Neural crest cell (in vitro differentiated cells): ENCODE data around the gene MYH9. TPM values are rescaled to one million over a fixed set of nuclear protein-coding genes. Genes with fewer than 3 reads are reported as not detected.

Experiments
- DNase-seq: peaks from one replicate; pipeline ENCODE4 v3.0.0; 2021; ENCODE audit warnings: low read depth, mixed read lengths, low spot score
- H3K27ac Mint-ChIP-seq: one replicate; pipeline ENCODE4 v1.8.0; 2021; ENCODE audit warnings: mild to moderate bottlenecking, mixed read lengths; ENCODE audit not compliant: unreplicated experiment
- H3K27me3 Mint-ChIP-seq: 2 replicates; pipeline ENCODE4 v1.8.0; 2021; ENCODE audit warnings: low read depth, mild to moderate bottlenecking, mixed read lengths
- H3K36me3 Mint-ChIP-seq: 2 replicates; pipeline ENCODE4 v1.8.0; 2021; ENCODE audit warnings: low read depth, mild to moderate bottlenecking, mixed read lengths
- H3K4me1 Mint-ChIP-seq: 2 replicates; pipeline ENCODE4 v1.8.0; 2021; ENCODE audit warnings: mixed read lengths
- H3K4me3 Mint-ChIP-seq: one replicate; pipeline ENCODE4 v1.8.0; 2021; ENCODE audit warnings: mild to moderate bottlenecking, mixed read lengths
- H3K9me3 Mint-ChIP-seq: 2 replicates; pipeline ENCODE4 v1.8.0; 2021; ENCODE audit warnings: mixed read lengths
- total RNA-seq: library from RNA; stranded (reverse); gene quantifications from 2 replicates; pipeline ENCODE4 v1.2.1, GENCODE V29; 2021
- TF ChIP-seq, protein P1 (sequence below): fragments of 200-600 bp; sonication (generic); conservative IDR thresholded peaks from 2 replicates; pipeline ENCODE4 v1.5.0; 2021; ENCODE audit warnings: antibody characterized with exemption, mild to moderate bottlenecking

The MYH9 gene
- total RNA-seq, 1 donor from 2014 or later = 160 TPM

DNA sequence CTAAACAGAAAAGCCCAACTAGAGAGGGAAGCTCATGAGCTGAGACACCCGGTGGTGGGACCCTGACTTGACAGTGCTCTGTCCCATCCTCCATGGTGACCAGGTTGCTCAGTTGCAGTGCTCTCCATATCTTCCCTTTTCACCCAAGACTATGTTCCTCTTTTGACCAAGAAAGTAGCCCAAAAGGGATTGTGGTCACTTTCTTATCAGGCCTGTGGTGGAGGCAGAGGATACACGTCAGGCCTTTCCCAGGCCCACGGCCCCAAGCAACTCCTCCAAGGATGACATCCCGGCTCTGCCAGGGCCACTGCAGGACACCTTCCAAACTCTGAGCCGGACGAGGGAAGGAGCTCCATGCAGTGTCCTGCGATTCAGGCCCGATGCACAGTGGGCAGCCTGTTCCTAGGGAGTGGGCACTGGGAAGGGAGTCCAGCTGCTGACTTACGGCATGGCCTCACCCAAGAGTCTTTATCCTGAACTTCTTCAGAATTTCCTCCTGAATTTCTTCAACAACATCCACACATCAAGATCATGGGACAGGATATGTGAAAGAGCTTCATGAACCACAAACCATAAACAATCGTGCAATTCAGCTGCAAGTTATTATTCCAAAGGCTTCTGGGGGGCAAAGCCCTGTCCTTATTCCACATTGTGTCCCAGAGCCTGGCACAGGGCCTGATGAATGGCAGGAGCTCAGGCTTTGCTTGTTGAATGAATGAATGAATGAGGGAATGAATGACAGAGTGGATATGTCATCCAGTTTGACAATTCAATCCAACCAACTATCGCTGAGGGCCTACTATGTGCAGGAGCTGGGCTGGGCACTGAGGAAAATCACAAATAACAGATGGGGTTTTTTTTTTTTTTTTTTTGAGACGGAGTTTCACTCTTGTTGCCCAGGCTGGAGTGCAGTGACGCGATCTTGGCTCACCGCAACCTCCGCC lies 36.0 kb upstream of the MYH9 start:
- no peaks in the 10 kb centered on the region for H3K36me3 Mint-ChIP-seq
- H3K9me3 Mint-ChIP-seq = no peaks in the 10 kb centered on the region
- H3K27ac Mint-ChIP-seq = peak overlapping the region; percentile 50
- peaks cover 41% of the 10 kb centered on the region for H3K4me1 Mint-ChIP-seq
- H3K27me3 Mint-ChIP-seq = no peaks in the 10 kb centered on the region
- no peak overlapping the region for H3K4me3 Mint-ChIP-seq
- DNase-seq = no peak
- TF ChIP-seq, protein P1, sequence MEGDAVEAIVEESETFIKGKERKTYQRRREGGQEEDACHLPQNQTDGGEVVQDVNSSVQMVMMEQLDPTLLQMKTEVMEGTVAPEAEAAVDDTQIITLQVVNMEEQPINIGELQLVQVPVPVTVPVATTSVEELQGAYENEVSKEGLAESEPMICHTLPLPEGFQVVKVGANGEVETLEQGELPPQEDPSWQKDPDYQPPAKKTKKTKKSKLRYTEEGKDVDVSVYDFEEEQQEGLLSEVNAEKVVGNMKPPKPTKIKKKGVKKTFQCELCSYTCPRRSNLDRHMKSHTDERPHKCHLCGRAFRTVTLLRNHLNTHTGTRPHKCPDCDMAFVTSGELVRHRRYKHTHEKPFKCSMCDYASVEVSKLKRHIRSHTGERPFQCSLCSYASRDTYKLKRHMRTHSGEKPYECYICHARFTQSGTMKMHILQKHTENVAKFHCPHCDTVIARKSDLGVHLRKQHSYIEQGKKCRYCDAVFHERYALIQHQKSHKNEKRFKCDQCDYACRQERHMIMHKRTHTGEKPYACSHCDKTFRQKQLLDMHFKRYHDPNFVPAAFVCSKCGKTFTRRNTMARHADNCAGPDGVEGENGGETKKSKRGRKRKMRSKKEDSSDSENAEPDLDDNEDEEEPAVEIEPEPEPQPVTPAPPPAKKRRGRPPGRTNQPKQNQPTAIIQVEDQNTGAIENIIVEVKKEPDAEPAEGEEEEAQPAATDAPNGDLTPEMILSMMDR = no peak

DNA sequence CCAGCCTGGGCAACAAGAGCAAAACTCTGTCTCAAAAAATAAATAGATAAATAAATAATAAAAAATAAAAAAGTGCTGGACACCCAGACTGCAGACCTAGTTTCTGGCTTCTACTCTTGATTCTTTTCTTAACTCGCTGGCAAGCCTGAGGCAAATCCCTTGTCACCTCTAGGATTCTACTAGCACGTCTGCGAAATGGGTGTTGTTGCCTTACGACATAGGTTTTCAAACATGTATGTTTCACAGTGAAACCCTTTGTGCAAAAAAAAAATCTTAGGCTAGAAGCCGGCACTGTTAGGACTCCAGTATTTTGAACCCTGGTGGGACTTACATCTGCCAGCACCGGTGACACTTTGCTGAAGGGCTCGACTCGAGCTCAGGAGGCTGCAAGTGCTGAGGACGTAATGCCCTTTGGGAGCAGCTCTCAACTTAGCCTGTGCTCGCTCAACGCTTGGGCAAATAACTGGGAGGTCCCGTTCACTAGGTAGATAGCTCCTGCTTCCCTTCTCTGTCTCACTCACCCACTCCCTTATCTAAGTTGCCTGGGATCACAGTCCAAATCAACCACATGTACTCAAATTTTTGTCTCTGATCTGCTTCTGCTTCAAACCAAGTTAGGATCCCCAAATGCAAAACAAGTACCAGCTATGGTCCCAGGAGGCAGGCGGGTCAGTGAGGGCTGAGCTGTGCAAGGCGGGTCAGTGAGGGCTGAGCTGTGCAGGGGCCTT lies 34.7 kb upstream of the MYH9 start:
- H3K27ac Mint-ChIP-seq = no peak overlapping the region
- H3K36me3 Mint-ChIP-seq = no peaks in the 10 kb centered on the region
- no peaks in the 10 kb centered on the region for H3K27me3 Mint-ChIP-seq
- H3K4me3 Mint-ChIP-seq = no peak overlapping the region
- no peak for DNase-seq
- TF ChIP-seq, protein P1 = no peak
- no peaks in the 10 kb centered on the region for H3K9me3 Mint-ChIP-seq
- peaks cover 39% of the 10 kb centered on the region for H3K4me1 Mint-ChIP-seq

DNA sequence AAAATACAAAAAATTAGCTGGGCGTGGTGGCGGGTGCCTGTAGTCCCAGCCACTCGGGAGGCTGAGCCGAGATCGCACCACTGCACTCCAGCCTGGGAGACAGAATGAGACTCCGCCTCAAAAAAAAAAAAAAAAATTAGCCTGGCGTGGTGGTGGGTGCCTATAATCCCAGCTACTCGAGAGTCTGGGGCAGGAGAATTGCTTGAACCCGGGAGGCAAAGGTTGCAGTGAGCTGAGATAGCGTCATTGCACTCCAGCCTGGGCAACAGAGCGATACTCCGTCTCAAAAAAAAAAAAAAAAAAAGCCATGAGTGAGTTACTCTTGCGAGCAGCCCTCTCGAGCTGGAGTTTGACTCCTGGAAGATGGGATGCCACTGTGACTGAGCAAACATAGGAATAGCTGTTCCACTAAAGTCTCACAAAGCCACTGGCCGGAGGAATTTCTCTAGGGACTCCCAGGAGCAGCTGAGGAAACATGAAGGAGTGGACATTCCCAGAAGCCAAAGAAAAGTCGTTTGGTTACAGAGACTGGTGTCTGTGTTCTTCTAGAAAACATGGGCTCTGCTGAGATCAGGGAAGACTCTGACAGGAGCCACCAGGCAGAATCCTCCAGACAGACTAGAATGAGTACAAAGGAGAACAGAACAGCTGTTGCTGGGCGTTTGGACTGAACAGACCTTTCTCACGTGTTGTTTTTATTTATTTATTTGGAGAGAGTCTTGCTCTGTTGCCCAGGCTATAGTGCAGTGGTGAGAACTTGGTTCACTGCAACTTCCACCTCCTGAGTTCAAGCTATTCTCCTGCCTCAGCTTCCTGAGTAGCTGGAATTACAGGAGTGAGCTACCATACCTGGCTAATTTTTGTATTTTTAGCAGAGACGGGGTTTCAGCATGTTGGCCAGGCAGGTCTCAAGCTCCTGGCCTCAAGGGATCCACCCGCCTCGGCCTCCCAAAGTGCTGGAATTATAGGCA lies 32.4 kb upstream of the MYH9 start:
- H3K9me3 Mint-ChIP-seq = no peaks in the 10 kb centered on the region
- TF ChIP-seq, protein P1 = no peak
- H3K27me3 Mint-ChIP-seq = no peaks in the 10 kb centered on the region
- H3K4me1 Mint-ChIP-seq = peaks cover 19% of the 10 kb centered on the region
- DNase-seq = no peak
- peak overlapping the region; percentile 81 for H3K27ac Mint-ChIP-seq
- no peak overlapping the region for H3K4me3 Mint-ChIP-seq
- H3K36me3 Mint-ChIP-seq = no peaks in the 10 kb centered on the region

DNA sequence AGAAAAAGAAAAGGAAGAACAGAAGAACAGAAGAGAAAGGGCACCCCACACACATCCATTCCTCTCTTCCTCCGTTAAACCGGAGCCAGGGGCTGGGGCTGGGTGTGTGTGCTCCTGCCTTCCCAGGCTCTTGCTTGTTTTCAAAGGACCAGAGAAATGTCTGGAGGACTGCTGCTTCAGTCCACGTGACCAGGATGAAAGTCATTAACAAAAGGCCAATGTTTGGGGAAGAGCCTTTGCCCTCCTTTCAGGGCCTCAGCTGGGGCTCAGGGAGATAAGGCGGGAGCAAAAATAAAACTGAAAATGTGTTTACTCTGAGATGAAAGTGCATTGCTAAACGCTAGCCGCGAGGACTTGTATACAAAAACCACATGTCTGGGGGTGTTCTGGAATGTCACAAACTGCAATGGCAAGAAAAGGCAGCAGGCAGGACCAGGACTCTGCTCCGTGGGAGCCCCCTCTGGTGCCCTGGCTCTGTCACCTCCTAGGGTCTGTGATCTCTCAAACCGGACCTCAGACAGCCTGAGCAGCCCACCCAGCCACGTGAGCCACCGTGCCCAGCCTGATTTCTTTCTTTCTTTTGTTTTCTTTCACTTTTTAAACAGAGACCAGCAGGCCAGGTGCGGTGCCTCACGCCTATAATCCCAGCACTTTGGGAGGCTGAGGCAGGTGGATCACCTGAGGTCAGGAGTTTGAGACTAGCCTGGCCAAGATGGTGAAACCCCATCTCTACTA lies 31.6 kb upstream of the MYH9 start:
- Mint-ChIP-seq H3K36me3 (no peaks in the 10 kb centered on the region), H3K9me3 (no peaks in the 10 kb centered on the region), H3K4me3 (peak overlapping the region; percentile 13), H3K27ac (peak overlapping the region; percentile 29), H3K4me1 (peaks cover 13% of the 10 kb centered on the region), H3K27me3 (no peaks in the 10 kb centered on the region)
- TF ChIP-seq, protein P1 = no peak
- DNase-seq = no peak
